ENCODE data around the gene AKR1B15.

Gene AKR1B15

DNA sequence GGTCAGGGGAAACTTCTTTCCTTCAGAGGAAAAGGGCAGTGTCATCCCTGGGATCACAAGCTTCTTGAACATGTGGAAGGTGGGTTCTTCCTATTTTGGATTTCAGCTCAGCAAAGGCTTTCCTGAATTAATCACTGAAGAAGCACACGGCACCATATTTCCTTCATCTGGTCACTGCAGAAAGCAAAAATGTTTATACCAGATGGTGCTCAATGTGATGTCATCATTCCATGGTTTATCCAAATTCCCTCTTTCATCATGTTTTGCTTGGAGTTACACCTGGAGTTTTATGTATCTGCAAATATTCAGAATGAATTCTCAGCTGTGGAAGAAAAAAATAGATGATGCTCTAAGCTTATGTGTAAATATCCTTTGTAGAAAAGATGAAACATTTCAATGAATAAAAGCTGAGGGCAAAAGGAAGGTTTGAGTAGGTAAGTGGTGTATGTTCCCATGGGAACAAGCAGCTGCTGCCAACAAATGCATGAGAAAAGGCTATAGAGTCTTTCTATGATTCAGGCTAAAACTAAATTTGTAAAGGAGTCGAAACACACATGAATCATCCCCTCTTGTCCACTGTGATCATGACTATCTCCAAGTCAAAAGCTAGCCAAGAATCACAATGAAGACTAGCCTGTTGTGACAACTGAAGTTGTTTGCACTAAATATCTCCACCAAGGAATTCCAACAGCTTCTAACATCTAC lies 70.9 kb downstream of the AKR1B15 start:
- DNase-seq (ENCODE audit: extremely low read depth, low read depth), result no peak
- no peak for TF ChIP-seq CTCF (IDR thresholded peaks at IDR 0.05; ENCODE audit: low read depth, low read length)

DNA sequence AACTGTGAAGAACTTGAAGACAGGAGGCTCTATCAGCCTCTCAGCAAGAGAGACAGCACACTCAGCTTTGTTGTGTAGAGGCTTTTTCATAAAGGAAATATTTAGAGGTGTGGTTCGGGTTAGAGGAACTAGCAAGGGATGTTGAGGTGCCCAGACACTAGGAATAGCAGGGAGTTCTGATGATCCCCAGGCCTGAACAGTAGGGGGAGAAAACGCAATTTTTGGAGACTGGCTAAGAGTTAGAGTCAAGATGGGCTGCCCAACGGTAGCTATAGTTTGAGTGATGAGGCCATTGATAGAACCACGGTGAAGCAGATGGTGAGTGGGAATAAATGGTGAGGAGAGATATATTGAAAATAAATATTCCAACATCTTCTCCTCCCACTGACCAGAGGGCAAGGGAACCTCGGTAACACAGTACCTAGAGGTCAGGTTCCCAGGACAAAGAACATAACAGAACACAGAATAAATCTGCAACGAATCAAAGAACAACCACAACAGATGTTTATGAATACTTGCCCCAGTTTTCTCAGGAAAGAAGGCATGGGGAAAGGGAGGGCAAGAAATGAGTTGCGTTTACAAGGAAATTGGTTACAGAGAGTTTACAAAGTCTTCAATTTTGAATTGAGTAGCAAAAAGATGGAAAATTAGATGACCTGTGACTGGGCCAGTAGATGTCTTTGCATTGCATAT lies 73.5 kb downstream of the AKR1B15 start:
- TF ChIP-seq CTCF (IDR thresholded peaks at IDR 0.05; ENCODE audit: low read depth, low read length), result no peak

GRCh38 chr7:134623193-134623592 lies 74.3 kb downstream of the AKR1B15 start:
- TF ChIP-seq CTCF (IDR thresholded peaks at IDR 0.05; ENCODE audit: low read depth, low read length), result no peak
- DNase-seq (ENCODE audit: extremely low read depth, low read depth), result no peak

More for the DNA sequence above, 73.5 kb downstream of the AKR1B15 start:
- DNase-seq (ENCODE audit: extremely low read depth, low read depth), result no peak

DNA sequence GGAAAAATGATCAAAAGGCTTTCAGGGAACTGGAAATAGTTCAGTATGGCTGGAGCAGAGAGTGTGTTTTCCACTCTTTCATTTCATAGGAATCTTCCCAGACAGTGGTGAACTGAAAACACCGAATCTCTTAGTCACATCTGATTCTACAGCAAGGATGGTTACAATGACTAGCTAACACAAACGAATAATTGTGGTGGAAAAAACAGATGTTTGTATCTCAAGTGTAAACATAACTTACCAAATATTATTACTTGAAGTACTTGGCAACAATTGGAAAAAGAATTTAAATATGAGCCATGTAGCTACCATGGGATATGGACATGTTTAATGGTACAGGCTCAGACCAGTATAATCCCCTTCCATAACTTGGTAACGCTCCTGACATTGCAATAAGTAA lies 76.6 kb downstream of the AKR1B15 start:
- no peak for DNase-seq (ENCODE audit: extremely low read depth, low read depth)
- no peak for TF ChIP-seq CTCF (IDR thresholded peaks at IDR 0.05; ENCODE audit: low read depth, low read length)

DNA sequence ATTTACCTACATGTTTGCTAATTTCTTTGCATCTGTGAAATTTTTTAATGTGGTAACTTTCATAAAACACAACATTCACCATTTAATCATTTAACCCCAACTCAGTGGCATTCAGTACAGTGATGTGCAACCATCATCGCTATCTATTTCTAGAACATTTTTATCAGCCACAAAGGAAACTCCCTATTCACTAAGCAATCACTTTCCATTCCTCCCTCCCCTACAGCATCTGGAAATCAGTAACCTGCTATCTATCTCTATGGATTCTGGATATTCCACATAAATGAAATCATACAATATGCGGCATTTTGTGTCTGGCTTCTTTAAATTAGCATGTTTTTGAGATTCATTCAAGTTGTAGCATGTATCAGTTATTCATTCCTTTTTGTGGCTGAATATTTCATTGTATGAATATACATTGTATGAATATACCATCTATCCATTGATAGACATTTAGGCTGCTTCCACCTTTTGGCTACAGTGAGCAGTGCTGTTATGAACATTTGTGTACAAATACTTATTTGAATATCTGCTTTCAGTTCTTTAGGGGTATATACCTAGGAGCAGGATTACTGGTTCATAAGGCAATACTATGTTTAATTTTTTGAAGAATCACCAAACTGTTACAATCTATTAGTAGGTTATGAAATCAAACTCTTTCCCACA lies 78.3 kb downstream of the AKR1B15 start:
- no peak for TF ChIP-seq CTCF (IDR thresholded peaks at IDR 0.05; ENCODE audit: low read depth, low read length)
- DNase-seq (ENCODE audit: extremely low read depth, low read depth), result no peak

GRCh38 chr7:134627775-134628153 lies 78.9 kb downstream of the AKR1B15 start:
- TF ChIP-seq CTCF (IDR thresholded peaks at IDR 0.05; ENCODE audit: low read depth, low read length), result no peak
- DNase-seq (ENCODE audit: extremely low read depth, low read depth), result no peak

DNA sequence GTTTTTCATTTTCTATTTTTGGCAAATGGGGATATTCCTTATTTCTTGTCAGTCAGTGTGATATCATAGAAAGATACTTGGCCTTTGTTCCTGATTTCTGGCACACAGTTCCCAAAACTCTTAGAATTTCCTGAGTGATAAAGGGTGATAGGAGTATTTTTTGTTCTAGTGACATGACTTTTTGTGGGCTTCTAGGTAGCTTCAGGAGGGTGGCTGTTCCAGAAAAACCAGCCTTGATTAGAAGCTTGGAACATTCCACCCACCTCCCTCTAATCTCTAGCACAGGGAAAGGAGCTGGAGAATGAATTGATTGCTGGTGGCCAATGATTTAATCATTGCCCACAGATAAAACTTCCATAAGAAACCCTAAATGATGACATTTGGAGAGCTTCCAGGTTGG lies 80.5 kb downstream of the AKR1B15 start:
- no peak for TF ChIP-seq CTCF (IDR thresholded peaks at IDR 0.05; ENCODE audit: low read depth, low read length)
- no peak for DNase-seq (ENCODE audit: extremely low read depth, low read depth)
